Vagina (tissue), 2 donors: Measurements from ENCODE around the gene ARHGAP18.

Source experiments
- CTCF ChIP-seq, 3 experiments: fragments of 450-650 bp in 2 of 3; fragments of 200-600 bp in 1 of 3; sonication (generic) in 1 of 3; IDR thresholded peaks; one replicate each; pipeline ENCODE4 v1.5.1; 2017 to 2019; ENCODE audit warnings: antibody characterized with exemption in 3 of 3, mild to moderate bottlenecking in 2 of 3, moderate library complexity in 2 of 3
- POLR2A ChIP-seq, 2 donors: fragments of 450-650 bp; IDR thresholded peaks; one replicate each; pipeline ENCODE4 v1.6.1; 2017; ENCODE audit warnings: antibody characterized with exemption in 2 of 2, mild to moderate bottlenecking in 2 of 2, moderate library complexity in 2 of 2

DNA sequence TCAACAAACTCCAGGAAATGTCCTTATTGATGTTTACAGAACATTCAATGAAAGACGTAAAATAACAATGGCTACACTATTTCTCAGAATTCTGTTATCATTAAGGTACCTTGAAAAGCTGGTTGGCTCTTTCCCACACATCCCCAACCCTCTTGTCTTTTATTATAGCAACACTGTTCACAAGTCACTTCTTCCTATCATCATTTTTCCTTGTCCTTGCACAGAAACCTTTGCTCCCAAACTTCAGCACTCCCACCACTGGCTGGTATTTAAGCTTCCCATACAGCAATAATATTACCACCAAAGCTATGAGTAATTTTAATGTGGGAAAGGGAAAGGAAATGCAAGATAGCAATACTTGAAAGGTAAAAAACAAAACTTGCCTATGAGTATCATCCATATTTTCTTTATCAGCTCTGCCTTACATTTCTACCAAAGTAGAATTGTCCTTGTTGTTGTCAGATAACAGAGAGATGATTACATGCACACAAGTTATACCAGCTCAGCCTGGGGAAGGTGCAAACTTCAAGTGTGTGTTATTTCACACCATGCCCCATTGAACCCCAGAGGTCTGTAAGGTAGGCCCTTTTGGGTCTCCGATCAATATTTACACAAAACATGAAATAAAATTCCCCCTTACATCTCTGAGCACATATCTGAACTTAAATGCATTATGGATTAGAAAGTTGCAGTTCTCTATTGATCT, 32.2 kb downstream of the ARHGAP18 start:
- TF ChIP-seq CTCF (IDR thresholded peaks at IDR 0.05) (no peak), POLR2A (IDR thresholded peaks at IDR 0.05) (no peak)
